GM19035 (cell line): ENCODE data around the gene LAMC2.
"Not testable (repeated sequence)": the region's sequence is repeated elsewhere in the genome, so short reads cannot be mapped to it uniquely, and the experiment has no call there.

Source experiments
- ATAC-seq: cut with Tn5 transposase; IDR thresholded peaks from one replicate; pipeline ENCODE4 v1.9.1; 2021; ENCODE audit not compliant: unreplicated experiment

Gene LAMC2

DNA sequence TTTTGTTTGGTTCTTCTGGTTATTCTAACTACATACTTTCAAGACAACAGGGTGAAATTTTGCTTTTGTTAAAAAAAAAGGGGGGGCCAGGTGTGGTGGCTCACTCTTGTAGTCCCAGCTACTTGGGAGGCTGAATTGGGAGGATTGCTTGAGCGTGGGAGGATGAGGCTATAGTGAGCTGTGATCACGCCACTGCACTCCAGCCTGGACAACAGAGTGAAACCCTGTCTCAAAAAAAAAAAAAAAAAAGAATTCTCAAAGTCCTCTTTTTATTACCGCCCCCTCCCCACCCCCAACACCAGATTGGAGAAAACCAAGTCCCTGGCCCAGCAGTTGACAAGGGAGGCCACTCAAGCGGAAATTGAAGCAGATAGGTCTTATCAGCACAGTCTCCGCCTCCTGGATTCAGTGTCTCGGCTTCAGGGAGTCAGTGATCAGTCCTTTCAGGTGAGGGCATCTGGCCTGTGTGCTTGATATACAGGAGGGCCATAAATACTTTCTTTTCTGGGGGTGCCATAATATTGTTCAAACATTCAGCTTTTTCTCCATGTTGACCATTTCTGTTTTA, 50.2 kb downstream of the LAMC2 start:
- no peak for ATAC-seq

DNA sequence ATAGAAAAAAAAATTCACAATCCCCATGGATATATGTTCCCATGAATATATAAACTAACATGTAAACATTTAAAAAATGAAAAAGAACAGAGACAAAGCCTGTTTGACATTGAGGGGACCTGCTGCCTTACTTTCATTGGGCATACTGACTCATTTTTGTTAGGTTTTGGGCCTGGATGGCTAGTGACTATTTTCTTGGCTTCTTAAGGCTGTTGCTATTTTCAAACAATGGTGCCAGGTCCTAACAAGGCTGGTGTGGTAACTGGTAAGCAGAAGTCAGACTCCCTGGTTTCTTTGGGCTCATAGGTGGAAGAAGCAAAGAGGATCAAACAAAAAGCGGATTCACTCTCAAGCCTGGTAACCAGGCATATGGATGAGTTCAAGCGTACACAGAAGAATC, 51.0 kb downstream of the LAMC2 start:
- no peak for ATAC-seq

DNA sequence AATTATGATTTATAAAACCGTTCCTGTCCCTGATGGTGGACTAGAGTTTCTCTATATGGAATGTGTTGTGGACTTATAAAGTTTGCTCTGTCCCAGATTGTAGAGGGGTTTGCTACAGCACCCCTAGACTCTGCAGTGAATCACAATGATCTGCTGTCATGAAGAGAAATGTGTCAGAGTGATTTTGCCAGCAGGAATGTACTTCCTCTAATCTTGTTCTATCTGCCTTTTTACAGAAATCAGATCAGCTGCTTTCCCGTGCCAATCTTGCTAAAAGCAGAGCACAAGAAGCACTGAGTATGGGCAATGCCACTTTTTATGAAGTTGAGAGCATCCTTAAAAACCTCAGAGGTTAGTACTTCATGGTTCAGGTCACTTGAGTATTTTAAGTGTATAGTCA, 52.0 kb downstream of the LAMC2 start:
- no peak for ATAC-seq

DNA sequence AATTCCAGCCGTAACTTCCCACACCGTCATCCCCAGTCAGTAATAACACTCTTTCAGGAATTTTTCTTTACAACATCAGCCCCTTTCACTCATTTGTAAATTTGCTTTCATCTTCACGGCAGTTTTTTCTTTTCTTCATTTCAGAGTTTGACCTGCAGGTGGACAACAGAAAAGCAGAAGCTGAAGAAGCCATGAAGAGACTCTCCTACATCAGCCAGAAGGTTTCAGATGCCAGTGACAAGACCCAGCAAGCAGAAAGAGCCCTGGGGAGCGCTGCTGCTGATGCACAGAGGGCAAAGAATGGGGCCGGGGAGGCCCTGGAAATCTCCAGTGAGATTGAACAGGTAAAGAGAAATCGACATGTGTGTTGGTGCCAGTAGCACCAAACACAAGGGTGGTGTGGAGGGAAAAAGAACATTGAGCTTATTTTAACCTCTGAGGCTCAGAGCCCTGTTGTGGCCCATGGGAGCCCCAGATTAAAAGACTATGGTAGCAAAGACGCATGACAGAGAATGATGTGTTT, 53.2 kb downstream of the LAMC2 start:
- no peak for ATAC-seq

DNA sequence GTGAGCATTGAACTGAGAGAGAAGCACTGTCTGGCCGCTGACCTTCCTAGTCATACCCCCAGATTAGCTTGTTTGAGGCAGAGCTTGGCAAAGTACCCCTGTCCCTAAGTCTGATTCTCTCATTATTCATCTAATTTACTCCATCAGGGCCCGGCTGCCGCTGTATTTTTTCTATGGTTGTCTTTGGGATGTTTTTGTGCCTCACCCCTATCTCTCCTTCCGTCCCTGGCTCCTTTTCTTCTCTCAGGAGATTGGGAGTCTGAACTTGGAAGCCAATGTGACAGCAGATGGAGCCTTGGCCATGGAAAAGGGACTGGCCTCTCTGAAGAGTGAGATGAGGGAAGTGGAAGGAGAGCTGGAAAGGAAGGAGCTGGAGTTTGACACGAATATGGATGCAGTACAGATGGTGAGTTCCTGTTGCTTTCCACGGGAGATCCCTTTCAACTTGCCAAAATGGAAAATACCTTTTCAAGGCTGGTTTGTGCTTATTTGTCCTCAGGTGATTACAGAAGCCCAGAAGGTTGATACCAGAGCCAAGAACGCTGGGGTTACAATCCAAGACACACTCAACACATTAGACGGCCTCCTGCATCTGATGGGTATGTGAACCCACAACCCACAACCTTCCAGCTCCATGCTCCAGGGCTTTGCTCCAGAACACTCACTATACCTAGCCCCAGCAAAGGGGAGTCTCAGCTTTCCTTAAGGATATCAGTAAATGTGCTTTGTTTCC, 53.9 kb downstream of the LAMC2 start:
- no peak for ATAC-seq

DNA sequence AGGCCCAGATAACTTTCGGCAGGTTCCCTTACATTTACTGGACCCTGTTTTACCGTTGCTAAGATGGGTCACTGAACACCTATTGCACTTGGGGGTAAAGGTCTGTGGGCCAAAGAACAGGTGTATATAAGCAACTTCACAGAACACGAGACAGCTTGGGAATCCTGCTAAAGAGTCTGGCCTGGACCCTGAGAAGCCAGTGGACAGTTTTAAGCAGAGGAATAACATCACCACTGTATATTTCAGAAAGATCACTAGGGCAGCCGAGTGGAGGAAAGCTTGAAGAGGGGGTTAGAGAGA, 54.4 kb downstream of the LAMC2 start:
- no peak for ATAC-seq

DNA sequence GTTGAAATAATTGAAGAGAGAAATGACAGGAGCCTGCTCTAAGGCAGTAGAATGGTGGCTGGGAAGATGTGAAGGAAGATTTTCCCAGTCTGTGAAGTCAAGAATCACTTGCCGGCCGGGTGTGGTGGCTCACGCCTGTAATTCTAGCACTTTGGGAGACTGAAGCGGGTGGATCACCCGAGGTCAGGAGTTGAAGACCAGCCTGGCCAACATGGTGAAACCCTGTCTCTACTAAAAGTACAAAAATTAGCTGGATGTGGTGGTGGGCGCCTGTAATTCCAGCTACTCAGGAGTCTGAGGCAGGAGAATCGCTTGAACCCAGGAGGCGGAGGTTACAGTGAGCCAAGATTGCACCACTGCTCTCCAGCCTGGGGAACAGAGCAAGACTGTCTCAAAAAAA, 54.8 kb downstream of the LAMC2 start:
- ATAC-seq = not testable (repeated sequence)

DNA sequence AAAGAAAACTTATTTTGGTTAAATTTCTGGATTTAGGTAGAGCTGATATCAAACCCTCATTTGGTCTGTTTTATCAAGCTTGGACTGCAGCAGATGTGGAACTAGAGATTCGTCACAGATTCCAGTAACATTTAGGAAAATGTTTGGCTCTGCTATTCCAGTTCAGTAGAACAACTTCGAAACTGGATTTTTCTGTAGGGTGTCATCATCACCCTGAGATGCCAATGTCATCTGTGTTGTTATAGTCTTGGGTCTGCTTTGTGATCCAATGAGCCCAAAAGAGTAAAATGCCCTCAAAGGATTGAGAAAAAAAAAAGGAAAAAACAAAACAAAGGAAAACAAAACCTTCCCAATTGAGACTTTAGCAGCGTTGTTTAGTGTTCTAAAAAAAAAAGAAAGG, 55.4 kb downstream of the LAMC2 start:
- ATAC-seq = no peak

DNA sequence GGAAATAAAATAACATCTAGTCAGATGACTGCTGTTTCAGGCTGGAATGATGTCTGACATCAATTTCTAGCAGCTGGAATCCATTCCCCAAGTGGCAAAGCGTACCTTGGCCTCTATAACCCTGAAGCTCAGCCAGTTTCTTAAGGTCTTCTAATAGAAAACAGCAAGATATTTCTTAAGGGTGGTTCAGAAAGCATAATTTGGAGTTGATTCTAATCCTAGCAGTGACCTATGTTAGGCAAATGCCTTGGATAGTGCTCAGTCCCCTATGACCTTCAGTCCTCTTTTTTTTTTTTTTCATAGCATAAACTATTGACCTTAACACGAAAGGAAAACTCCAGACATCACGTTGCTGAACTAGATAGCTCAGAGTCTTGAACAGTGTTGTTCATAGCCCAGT, 56.5 kb downstream of the LAMC2 start:
- no peak for ATAC-seq

DNA sequence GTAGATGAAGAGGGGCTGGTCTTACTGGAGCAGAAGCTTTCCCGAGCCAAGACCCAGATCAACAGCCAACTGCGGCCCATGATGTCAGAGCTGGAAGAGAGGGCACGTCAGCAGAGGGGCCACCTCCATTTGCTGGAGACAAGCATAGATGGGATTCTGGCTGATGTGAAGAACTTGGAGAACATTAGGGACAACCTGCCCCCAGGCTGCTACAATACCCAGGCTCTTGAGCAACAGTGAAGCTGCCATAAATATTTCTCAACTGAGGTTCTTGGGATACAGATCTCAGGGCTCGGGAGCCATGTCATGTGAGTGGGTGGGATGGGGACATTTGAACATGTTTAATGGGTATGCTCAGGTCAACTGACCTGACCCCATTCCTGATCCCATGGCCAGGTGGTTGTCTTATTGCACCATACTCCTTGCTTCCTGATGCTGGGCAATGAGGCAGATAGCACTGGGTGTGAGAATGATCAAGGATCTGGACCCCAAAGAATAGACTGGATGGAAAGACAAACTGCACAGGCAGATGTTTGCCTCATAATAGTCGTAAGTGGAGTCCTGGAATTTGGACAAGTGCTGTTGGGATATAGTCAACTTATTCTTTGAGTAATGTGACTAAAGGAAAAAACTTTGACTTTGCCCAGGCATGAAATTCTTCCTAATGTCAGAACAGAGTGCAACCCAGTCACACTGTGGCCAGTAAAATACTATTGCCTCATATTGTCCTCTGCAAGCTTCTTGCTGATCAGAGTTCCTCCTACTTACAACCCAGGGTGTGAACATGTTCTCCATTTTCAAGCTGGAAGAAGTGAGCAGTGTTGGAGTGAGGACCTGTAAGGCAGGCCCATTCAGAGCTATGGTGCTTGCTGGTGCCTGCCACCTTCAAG, 57.3 kb downstream of the LAMC2 start:
- ATAC-seq = no peak

DNA sequence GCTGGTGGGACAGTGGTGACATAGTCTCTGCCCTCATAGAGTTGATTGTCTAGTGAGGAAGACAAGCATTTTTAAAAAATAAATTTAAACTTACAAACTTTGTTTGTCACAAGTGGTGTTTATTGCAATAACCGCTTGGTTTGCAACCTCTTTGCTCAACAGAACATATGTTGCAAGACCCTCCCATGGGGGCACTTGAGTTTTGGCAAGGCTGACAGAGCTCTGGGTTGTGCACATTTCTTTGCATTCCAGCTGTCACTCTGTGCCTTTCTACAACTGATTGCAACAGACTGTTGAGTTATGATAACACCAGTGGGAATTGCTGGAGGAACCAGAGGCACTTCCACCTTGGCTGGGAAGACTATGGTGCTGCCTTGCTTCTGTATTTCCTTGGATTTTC, 58.4 kb downstream of the LAMC2 start:
- ATAC-seq = no peak

DNA sequence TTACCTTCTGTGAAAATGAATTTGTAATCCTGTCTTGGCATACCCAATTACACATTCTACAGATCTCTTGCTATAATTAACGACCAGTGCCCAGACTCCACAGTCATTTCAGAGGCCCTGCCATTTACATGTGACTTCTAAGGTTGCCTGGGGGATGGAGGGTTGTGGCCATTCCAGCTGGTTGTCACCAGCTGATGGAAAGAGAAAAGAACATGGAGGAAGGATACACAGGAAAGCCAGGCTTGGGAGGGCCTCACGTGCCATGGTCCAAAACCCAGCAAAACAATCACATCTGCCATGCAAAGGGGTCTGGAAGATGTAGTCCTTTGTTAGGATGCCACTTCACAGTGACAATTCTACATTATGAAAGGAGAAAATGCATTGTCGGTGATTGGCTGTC, 59.3 kb downstream of the LAMC2 start:
- ATAC-seq = no peak

DNA sequence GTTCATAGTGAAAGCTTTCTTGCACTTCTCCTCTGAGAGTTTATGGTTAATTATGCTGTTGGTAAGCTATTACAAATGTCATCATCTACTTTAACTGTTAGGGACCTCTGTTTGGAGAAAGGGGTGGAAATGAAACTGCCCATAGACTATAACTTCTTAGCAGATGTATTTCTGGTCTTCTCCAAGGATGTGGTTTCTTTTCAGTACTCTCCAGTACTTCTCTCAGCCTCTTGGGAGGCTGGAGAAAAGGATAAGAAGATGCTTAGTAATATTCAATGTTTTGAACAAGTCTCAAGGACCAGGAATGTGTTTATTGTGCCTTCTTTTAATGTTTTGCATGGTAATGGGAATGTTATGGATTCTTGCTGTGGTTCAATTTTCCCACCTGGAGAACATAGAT, 60.4 kb downstream of the LAMC2 start:
- no peak for ATAC-seq

DNA sequence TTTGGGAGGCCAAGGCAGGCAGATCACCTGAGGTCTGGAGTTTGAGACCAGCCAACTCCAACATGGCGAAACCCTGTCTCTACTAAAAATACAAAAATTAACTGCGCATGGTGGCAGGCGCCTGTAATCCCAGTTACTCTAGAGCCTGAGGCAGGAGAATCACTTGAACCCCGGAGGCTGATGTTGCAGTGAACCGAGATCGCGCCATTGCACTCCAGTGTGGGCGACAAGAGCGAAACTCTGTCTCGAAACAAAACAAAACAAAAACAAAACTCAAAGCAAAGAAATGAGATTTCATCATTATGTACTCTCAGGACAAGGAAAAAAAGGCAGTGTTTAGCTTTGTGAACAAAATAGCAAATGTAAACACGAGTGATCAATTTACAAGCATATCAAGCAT, 61.0 kb downstream of the LAMC2 start:
- ATAC-seq = no peak

DNA sequence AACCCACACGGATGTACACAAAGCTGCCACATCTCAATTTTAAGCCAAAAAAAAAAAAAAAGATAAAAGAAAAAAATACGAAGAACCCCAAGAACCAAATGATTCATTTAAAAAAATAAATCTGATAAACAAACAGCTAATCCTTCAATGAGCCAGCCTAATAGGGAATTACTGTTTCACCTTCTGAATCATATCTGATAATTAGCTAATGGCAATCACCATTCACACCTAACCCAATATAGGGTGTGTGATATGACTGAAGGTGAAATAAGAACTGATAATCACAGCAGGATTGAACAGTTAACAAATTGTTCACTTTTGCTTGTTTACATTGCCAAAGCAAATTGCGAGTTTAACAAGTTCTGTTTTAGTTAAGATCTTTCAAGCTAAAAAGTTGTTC, 61.4 kb downstream of the LAMC2 start:
- ATAC-seq = no peak

DNA sequence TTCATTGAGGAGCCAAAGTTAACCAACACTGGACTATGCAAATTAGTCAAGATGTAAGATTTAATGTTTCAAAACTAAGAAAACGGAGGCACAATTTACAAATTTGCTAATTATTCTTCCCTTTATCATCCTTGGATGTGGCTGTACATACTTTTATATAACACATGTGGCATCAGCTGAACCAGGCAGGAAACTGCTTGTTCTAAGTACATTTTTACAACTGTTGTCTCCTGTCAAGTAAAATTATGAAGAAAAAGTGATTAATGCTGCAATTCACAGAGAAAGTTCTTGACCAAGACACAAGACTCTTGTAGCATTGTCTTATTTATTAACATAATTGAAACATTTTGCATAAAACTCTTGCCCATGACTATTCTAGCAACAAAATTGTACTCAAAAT, 61.9 kb downstream of the LAMC2 start:
- ATAC-seq = no peak

DNA sequence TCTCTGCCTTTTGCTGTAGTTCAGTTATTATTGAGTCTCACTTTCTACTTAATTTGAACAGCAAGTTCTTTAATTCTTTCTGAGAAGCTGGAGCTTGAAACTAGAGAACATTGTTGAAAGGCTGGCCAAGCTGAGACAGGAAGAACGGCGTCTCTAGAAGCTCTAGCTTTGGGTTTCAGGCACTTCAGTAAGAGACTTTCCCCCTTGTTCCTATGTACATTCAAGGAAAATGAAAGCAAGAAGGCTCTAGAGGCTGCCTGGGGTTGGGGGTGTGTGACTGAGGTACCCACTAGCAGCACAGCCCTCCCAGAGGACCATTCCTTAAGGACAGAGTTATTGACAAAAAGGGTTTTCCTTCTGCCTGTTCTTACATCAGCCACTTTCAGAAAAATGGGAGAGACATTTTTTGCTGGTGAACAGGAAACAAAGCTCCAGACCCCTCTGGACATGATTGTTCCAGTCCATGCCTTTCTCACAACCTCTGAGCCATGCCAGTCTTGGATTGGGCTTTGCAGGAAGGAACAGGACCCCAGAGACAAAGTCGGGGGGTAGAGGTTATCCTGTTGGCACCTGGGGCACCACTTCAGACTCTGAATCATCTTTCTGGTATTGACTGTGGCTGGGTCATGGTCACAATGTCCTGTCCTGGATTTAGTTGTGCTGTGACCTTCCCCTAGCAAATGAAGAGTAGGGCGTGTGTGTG, 63.1 kb downstream of the LAMC2 start:
- no peak for ATAC-seq

DNA sequence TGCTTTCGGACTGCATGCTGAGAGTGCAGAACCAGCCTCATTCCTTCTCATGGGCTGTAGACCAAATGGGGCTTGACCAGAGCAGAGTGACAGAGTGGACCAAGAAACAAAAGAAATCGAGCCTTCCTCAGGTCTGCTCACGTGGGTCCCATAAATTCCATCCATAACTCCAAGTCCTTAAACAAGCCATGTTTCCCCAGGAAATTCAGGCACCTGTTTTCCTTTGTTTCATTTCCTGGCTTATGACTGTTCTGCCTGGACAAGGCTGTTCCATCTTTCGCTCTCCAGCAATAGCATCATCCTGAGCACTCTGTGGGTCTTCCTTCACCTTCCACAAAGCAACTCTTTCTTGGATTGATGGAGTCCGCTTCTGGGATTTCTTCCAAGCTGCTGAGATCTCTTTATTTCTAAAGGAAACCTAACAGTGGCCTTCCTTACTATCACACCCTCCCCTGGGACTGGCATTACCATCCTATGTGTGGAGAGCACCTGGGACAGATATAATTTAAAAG, 63.9 kb downstream of the LAMC2 start:
- no peak for ATAC-seq

DNA sequence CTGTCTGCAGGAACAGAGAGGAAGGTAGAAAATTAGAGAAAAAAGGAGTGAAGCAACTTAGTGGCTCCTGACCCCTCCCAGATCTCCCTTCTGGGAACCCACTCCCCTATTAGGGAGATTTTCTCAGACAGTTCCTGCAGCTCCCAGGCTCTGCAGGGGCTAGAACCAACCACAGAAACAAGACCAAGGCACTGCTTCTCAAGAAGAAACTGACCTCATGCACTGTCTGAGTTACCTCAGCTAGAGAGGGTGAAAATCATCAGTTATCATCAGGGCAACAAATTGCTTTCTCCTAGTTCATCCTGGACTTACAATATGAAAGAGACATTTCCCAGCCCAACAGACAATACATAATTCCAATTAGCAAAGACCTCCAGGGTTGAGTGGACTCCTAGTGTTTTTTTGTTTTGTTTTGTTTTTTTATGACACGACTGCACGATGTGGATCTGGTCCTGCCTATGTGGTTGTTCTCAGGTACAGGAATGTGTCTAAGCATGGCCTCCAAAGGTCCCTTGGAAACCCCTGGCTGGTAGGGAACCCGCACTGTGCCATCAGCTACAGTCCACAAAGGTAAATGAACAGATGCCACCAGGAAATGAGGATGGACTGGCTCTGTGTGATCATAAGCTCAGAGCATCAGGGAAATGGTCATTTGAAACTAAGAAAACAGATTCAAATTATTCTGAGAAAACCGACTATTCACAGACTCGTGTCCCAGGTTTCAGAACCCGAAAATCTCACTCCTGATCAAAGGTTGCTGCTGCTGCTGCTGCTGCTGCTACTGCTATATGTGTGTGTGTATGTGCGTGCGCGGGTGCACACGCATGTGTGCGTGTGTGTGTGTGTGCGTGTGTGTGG, 65.3 kb downstream of the LAMC2 start:
- ATAC-seq = no peak

DNA sequence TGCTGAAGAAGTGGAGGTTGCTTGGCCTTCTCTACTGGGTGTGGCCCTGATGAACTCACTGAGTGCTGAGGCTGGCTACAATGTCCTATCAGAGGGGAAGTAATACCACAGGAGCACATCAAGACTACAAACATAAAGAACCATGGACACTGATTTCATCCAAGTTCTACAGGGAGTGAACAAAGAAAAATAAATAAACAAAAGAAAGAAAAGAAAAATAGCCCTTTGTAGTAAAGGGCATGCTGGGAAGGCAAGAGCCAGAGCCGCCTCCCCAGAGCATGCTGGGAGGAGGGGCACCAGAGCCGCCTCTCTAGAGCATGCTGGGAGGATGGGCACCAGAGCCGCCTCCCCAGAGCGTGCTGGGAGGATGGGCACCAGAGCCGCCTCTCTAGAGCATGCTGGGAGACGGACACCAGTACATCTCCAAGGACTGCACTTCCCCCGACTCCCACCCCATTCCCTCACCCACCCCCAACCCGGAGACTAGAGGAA, 65.9 kb downstream of the LAMC2 start:
- no peak for ATAC-seq
